Mammary epithelial cell (primary cell): ENCODE measurements around the gene NOL4L.

Source experiments
- EZH2 ChIP-seq: IDR thresholded peaks from 2 replicates; pipeline ENCODE4 v1.6.1; 2012; ENCODE audit warnings: low read length, inconsistent platforms, borderline replicate concordance
- TF ChIP-seq, protein P1 (sequence below), 2 donors: IDR thresholded peaks in 1 of 2; conservative IDR thresholded peaks in 1 of 2; 2 replicates each; pipeline ENCODE4 v1.5.1; 2011 to 2012; ENCODE audit warnings: inconsistent platforms in 2 of 2, low read length in 2 of 2, mild to moderate bottlenecking in 2 of 2, control low read depth in 1 of 2, low read depth in 1 of 2; ENCODE audit not compliant: insufficient read depth in 1 of 2; ENCODE audit errors: extremely low read depth in 1 of 2

DNA sequence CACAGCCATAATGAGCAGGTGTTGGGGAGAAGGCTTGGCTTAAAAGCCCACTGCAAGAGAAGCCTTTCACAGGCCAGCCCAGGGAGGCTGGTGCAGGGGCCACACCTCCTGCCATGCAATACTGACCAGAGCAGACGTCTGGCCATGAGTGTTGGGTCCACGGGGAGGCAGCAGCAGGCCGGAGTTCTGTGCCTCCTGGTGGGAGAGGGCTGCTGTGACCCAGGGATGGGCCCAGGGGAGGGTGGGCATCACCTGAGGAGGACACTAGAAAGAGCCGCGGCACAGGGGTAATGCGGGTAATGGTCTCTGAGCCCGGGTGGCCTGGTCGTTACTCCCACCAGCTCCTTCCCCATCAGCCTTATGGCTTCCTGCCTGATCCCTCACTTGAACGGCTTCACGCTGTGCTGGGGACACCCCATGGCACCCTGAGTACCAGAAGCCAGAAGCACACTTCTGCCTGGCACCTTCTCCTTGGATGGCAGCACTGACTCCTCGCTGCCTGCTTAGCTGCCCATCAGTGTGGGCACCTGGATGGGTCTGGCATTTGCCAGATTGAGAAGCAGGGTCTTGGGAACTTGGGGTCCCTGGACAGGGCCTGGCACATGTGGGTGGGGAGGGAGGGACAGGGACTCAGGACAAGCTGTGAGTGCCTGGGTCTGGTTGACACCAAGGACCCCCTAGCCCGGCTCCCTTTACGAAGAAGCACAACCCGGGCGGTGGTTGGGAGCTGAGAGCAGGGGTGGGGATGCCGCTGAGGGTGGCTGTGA, 118.2 kb downstream of the NOL4L start:
- TF ChIP-seq, protein P1, sequence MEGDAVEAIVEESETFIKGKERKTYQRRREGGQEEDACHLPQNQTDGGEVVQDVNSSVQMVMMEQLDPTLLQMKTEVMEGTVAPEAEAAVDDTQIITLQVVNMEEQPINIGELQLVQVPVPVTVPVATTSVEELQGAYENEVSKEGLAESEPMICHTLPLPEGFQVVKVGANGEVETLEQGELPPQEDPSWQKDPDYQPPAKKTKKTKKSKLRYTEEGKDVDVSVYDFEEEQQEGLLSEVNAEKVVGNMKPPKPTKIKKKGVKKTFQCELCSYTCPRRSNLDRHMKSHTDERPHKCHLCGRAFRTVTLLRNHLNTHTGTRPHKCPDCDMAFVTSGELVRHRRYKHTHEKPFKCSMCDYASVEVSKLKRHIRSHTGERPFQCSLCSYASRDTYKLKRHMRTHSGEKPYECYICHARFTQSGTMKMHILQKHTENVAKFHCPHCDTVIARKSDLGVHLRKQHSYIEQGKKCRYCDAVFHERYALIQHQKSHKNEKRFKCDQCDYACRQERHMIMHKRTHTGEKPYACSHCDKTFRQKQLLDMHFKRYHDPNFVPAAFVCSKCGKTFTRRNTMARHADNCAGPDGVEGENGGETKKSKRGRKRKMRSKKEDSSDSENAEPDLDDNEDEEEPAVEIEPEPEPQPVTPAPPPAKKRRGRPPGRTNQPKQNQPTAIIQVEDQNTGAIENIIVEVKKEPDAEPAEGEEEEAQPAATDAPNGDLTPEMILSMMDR (conservative IDR thresholded peaks at IDR 0.05 in 1 of 2, IDR thresholded peaks at IDR 0.05 in 1 of 2; ENCODE audit: extremely low read depth in 1 of 2, insufficient read depth in 1 of 2, low read depth in 1 of 2, low read length in 2 of 2), result no peak
- TF ChIP-seq EZH2, result no peak
